Fibroblast of skin of back (primary cell): ENCODE results near the gene CPLANE1.
"Not testable (repeated sequence)": the region's sequence is repeated elsewhere in the genome, so short reads cannot be mapped to it uniquely, and the experiment has no call there.

Experiments
- DNase-seq: peaks from one replicate; pipeline ENCODE4 v3.0.0-alpha.2; 2013

The CPLANE1 gene

GRCh38 chr5:37121027-37121426 is 128.1 kb downstream of the CPLANE1 start:
- no peak for DNase-seq

GRCh38 chr5:37120270-37120669 is 128.9 kb downstream of the CPLANE1 start:
- no peak for DNase-seq

GRCh38 chr5:37116359-37116758 is 132.8 kb downstream of the CPLANE1 start:
- DNase-seq = no peak

GRCh38 chr5:37112383-37112991 is 136.7 kb downstream of the CPLANE1 start:
- DNase-seq = no peak

GRCh38 chr5:37111426-37112382 is 137.5 kb downstream of the CPLANE1 start:
- no peak for DNase-seq

GRCh38 chr5:37110135-37110534 is 139.0 kb downstream of the CPLANE1 start:
- no peak for DNase-seq

GRCh38 chr5:37109338-37109737 is 139.8 kb downstream of the CPLANE1 start:
- DNase-seq = no peak

- no peak for DNase-seq
These were observed 145.9 kb downstream of the CPLANE1 start for GRCh38 chr5:37103302-37103701.

GRCh38 chr5:37099267-37099666 is 149.9 kb downstream of the CPLANE1 start:
- not testable (repeated sequence) for DNase-seq

GRCh38 chr5:37093795-37094194 is 155.4 kb downstream of the CPLANE1 start:
- not testable (repeated sequence) for DNase-seq

- DNase-seq = no peak
These were observed 158.4 kb downstream of the CPLANE1 start for GRCh38 chr5:37090781-37091180.

- no peak for DNase-seq
These were observed 159.0 kb downstream of the CPLANE1 start for GRCh38 chr5:37090123-37090726.

- no peak for DNase-seq
These were observed 161.2 kb downstream of the CPLANE1 start for GRCh38 chr5:37088009-37088408.

- DNase-seq = peak; percentile 13
These were observed 162.6 kb downstream of the CPLANE1 start for GRCh38 chr5:37086466-37087173.

- DNase-seq = not testable (repeated sequence)
These were observed 163.2 kb downstream of the CPLANE1 start for GRCh38 chr5:37086026-37086425.

GRCh38 chr5:37082977-37083376 is 166.2 kb downstream of the CPLANE1 start:
- not testable (repeated sequence) for DNase-seq

GRCh38 chr5:37080697-37081096 is 168.5 kb downstream of the CPLANE1 start:
- no peak for DNase-seq

GRCh38 chr5:37077146-37077545 is 172.0 kb downstream of the CPLANE1 start:
- no peak for DNase-seq

- DNase-seq = no peak
These were observed 173.7 kb downstream of the CPLANE1 start for GRCh38 chr5:37075399-37075950.

- peak; percentile 92 for DNase-seq
These were observed 177.1 kb downstream of the CPLANE1 start for GRCh38 chr5:37071901-37072581.

- DNase-seq = no peak
These were observed 177.7 kb downstream of the CPLANE1 start for GRCh38 chr5:37071487-37071886.

- DNase-seq = no peak
These were observed 184.7 kb downstream of the CPLANE1 start for GRCh38 chr5:37064442-37064841.
